ENCODE data around the gene MPI. TPM values are rescaled to one million over a fixed set of nuclear protein-coding genes. Genes with fewer than 3 reads are reported as not detected.

Gene MPI
- total and polyA plus RNA-seq, 10 donors: 16.4 to 49.9 (median 35.2) TPM

DNA sequence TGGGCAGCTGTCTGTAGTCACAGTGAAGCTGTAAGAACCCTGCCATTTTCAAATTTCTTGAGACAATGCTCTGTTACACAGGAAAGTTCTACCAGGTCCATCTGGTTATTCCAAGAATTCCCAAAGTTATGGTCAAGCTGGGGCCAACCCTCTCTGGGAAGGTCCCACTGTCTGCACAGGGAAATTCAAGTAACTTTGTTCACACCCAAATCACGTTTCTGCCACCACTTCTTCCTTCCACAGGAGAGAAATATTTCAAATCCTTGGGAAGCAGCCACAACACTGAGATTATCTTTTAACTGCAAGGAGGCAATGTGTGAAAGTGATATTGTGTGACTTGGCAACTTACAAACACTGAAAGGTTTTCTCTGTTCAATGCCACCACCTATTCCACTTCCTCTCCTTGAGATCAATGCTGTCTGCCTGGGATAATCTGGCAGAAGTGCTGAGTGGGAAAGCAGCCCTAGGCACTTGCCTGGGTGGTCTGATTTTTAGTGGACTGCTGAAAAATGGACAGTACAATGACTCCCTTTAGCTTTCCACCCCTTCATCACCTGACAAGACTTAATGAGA is 22.3 kb upstream of the MPI start:
- no peak for DNase-seq
- Histone ChIP-seq H3K27me3 (replicated peaks in 1 of 7) (no peaks in the 10 kb centered on the region), H3K4me1 (peaks cover 62 to 98% (median 86%) of the 10 kb centered on the region in 6 donors), H3K4me3 (peak overlapping the region in 1 of 8 donors; percentile 18), H3K9me3 (no peaks in the 10 kb centered on the region), H3K36me3 (peaks cover 0 to 37% (median 0%) of the 10 kb centered on the region in 6 donors), H3K27ac (peak overlapping the region; percentile 66 to 99 (median 94))
- TF ChIP-seq POLR2A (IDR thresholded peaks at IDR 0.05) (no peak), POLR2AphosphoS5 (IDR thresholded peaks at IDR 0.05) (no peak), CTCF (IDR thresholded peaks at IDR 0.05 in 8 of 11, conservative IDR thresholded peaks at IDR 0.05 in 3 of 11) (no peak)
- WGBS, 5 donors: 16 to 53% (median 20%) methylated on average over 1 of the region's 1 CpG
- intact Hi-C loops (cut with DNase I; ENCODE audit: low total_unique reads): no loop called here

- no peak for DNase-seq
- no peaks in the 10 kb centered on the region for H3K27me3 ChIP-seq (replicated peaks in 1 of 7)
- WGBS, 5 donors: 8 to 27% (median 12%) methylated on average over 6 of the region's 6 CpGs
- peak overlapping the region; percentile 66 to 99 (median 94) for H3K27ac ChIP-seq
- intact Hi-C loops (cut with DNase I; ENCODE audit: low total_unique reads): no loop called here
- peaks cover 0 to 34% (median 0%) of the 10 kb centered on the region in 6 donors for H3K36me3 ChIP-seq
- peaks cover 62 to 96% (median 84%) of the 10 kb centered on the region in 6 donors for H3K4me1 ChIP-seq
- H3K9me3 ChIP-seq: no peaks in the 10 kb centered on the region
- peak overlapping the region in 1 of 8 donors; percentile 18 for H3K4me3 ChIP-seq
- TF ChIP-seq POLR2A (IDR thresholded peaks at IDR 0.05): no peak
- no peak for TF ChIP-seq CTCF (IDR thresholded peaks at IDR 0.05 in 8 of 11, conservative IDR thresholded peaks at IDR 0.05 in 3 of 11)
- TF ChIP-seq POLR2AphosphoS5 (IDR thresholded peaks at IDR 0.05): peak in 1 of 3 donors; percentile 86
Observed at GRCh38 chr15:74868059-74868458, 21.8 kb upstream of the MPI start.

DNA sequence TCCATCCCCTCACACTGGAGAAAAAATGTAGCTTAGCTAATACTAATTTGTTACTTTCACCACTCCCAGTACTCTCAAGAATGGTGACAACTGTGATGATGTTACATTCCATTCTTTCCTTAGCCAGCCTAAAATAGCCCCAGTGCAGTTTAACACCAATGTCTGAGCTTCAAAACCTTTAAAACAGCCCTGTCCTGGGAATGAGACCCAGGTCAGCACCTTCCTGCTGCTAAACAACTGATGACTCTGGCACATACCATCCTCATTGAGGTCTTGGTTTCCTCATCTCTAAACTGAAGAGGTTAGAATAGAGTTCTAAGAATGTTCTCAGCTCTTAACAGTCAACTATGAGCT is 20.5 kb upstream of the MPI start:
- no peak for TF ChIP-seq CTCF (IDR thresholded peaks at IDR 0.05 in 8 of 11, conservative IDR thresholded peaks at IDR 0.05 in 3 of 11)
- no peak for TF ChIP-seq POLR2AphosphoS5 (IDR thresholded peaks at IDR 0.05)
- no peak for TF ChIP-seq POLR2A (IDR thresholded peaks at IDR 0.05)
- peak overlapping the region; percentile 40 to 99 (median 94) for H3K27ac ChIP-seq
- no peak for DNase-seq

GRCh38 chr15:74869726-74870407 is 20.0 kb upstream of the MPI start:
- DNase-seq: peak; percentile 87
- Histone ChIP-seq H3K36me3 (peaks cover 0 to 18% (median 0%) of the 10 kb centered on the region in 6 donors), H3K9me3 (no peaks in the 10 kb centered on the region), H3K4me3 (peak overlapping the region in 4 of 8 donors; percentile 4 to 89 (median 34)), H3K27me3 (replicated peaks in 1 of 7) (no peaks in the 10 kb centered on the region), H3K4me1 (peaks cover 62 to 88% (median 76%) of the 10 kb centered on the region in 6 donors), H3K27ac (peak overlapping the region; percentile 69 to 99 (median 94))
- WGBS, 5 donors: 4 to 12% (median 7%) methylated on average over 5 to 6 of the region's 6 CpGs
- intact Hi-C loops (cut with DNase I; ENCODE audit: low total_unique reads): no loop called here
- TF ChIP-seq POLR2AphosphoS5 (IDR thresholded peaks at IDR 0.05): peak in 2 of 3 donors; percentile 79 to 88
- no peak for TF ChIP-seq CTCF (IDR thresholded peaks at IDR 0.05 in 8 of 11, conservative IDR thresholded peaks at IDR 0.05 in 3 of 11)
- no peak for TF ChIP-seq POLR2A (IDR thresholded peaks at IDR 0.05)

More for the DNA sequence above, 20.5 kb upstream of the MPI start:
- peaks cover 62 to 93% (median 79%) of the 10 kb centered on the region in 6 donors for H3K4me1 ChIP-seq
- no peaks in the 10 kb centered on the region for H3K27me3 ChIP-seq (replicated peaks in 1 of 7)
- intact Hi-C loops (cut with DNase I; ENCODE audit: low total_unique reads): no loop called here
- H3K4me3 ChIP-seq: peak overlapping the region in 3 of 8 donors; percentile 6 to 89 (median 61)
- no peaks in the 10 kb centered on the region for H3K9me3 ChIP-seq
- H3K36me3 ChIP-seq: peaks cover 0 to 21% (median 0%) of the 10 kb centered on the region in 6 donors
